Activated CD8-positive, alpha-beta memory T cell treated with anti-CD3 and anti-CD28 coated beads for 4 hours (primary cell): Measurements from ENCODE around the gene FMN1.

Source experiments
- DNase-seq, 2 donors: peaks; one replicate each; pipeline ENCODE4 v3.0.0-alpha.2; 2020; ENCODE audit warnings: low read depth in 2 of 2

FMN1 gene

GRCh38 chr15:33198541-33198940 is 4.0 kb upstream of the FMN1 start:
- DNase-seq = no peak

GRCh38 chr15:33197636-33198035 is 3.1 kb upstream of the FMN1 start:
- DNase-seq = no peak

GRCh38 chr15:33194237-33194636 is 277 bp downstream of the FMN1 start:
- DNase-seq = no peak

GRCh38 chr15:33191591-33191990 is 2.9 kb downstream of the FMN1 start:
- no peak for DNase-seq

GRCh38 chr15:33190539-33190938 is 4.0 kb downstream of the FMN1 start:
- DNase-seq = no peak

- no peak for DNase-seq
Observed at GRCh38 chr15:33188641-33189257, 5.8 kb downstream of the FMN1 start.

GRCh38 chr15:33188159-33188558 is 6.4 kb downstream of the FMN1 start:
- no peak for DNase-seq

GRCh38 chr15:33183334-33183733 is 11.2 kb downstream of the FMN1 start:
- no peak for DNase-seq

- no peak for DNase-seq
Observed at GRCh38 chr15:33182926-33183325, 11.6 kb downstream of the FMN1 start.

- no peak for DNase-seq
Observed at GRCh38 chr15:33182278-33182905, 12.1 kb downstream of the FMN1 start.

GRCh38 chr15:33179874-33180273 is 14.6 kb downstream of the FMN1 start:
- DNase-seq = no peak

GRCh38 chr15:33171202-33171601 is 23.3 kb downstream of the FMN1 start:
- no peak for DNase-seq

- DNase-seq = no peak
Observed at GRCh38 chr15:33169625-33170024, 24.9 kb downstream of the FMN1 start.

GRCh38 chr15:33168444-33168843 is 26.1 kb downstream of the FMN1 start:
- DNase-seq = no peak

- no peak for DNase-seq
Observed at GRCh38 chr15:33163816-33164215, 30.7 kb downstream of the FMN1 start.

- DNase-seq = no peak
Observed at GRCh38 chr15:33161209-33161608, 33.3 kb downstream of the FMN1 start.

GRCh38 chr15:33160581-33161165 is 33.8 kb downstream of the FMN1 start:
- no peak for DNase-seq

GRCh38 chr15:33159726-33160453 is 34.6 kb downstream of the FMN1 start:
- no peak for DNase-seq

GRCh38 chr15:33158366-33158765 is 36.1 kb downstream of the FMN1 start:
- no peak for DNase-seq

GRCh38 chr15:33157371-33158037 is 37.0 kb downstream of the FMN1 start:
- DNase-seq = no peak

- DNase-seq = no peak
Observed at GRCh38 chr15:33155691-33156420, 38.7 kb downstream of the FMN1 start.
